NCI-H2227 (cell line): ENCODE results near the gene ALMS1.
"Not testable (repeated sequence)": the region's sequence is repeated elsewhere in the genome, so short reads cannot be mapped to it uniquely, and the experiment has no call there.

Experiments used
- DNase-seq: peaks from one replicate; lab custom pipeline; 2025; ENCODE audit not compliant: unreplicated experiment; lab: John Stamatoyannopoulos, UW

The ALMS1 gene

DNA sequence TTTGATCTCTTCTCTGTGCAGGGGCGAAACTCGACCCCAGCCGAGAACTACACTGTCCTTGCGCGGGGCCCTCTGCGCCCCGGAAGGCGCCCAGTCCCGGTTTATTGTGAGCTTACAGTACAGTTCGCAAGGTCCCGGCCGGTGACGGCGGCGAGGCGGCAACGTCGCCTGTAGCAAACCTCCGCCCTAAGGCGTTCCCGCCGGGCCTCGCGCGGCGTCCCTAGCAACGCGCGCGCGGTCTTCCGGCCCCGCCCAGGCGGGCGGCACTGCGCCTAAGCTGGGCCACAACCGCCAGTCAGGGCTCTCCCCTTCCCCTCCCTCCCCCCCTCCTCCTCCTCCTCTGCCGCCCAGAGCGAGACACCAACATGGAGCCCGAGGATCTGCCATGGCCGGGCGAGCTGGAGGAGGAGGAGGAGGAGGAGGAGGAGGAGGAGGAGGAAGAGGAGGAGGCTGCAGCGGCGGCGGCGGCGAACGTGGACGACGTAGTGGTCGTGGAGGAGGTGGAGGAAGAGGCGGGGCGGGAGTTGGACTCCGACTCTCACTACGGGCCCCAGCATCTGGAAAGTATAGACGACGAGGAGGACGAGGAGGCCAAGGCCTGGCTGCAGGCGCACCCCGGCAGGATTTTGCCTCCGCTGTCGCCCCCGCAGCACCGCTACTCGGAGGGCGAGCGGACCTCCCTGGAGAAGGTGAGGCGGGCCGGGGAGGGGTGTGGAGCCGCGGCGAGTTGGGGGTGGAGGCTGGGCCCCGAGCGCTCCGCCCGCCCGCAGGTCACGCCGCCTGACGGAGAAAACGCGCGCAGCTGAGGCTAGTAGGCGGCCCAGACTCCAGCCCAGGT is at the start of gene ALMS1:
TSS of gene ALMS1 (plus strand) at position 333 of the 838 bp plus-strand sequence. CDS start at position 366, 33 bp downstream.
- peak; percentile 96 for DNase-seq

- no peak for DNase-seq
Observed at GRCh38 chr2:73337828-73338227, 47.8 kb upstream of the ALMS1 start.

DNA sequence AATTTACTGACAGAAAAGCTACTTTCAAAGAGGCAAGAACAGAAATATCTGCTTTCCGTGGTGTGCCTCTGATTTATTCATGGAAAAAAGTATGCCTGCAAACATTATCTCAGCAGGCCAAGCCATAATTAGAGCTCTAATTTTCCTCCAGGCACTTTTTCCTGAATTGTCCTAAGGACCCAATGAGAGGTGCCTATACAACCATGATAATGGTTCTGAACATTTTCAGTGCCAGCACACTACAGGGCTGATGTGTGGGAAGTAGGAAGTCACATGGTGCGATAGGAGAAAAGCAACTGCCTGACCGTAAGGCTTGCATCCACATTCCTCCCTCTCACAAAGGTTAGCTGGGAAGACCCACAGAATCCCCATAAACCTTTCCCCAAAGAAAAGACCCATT is 46.4 kb upstream of the ALMS1 start:
- peak; percentile 76 for DNase-seq

- DNase-seq = no peak
Observed at GRCh38 chr2:73341039-73341438, 44.6 kb upstream of the ALMS1 start.

- DNase-seq = no peak
Observed at GRCh38 chr2:73343992-73344391, 41.6 kb upstream of the ALMS1 start.

DNA sequence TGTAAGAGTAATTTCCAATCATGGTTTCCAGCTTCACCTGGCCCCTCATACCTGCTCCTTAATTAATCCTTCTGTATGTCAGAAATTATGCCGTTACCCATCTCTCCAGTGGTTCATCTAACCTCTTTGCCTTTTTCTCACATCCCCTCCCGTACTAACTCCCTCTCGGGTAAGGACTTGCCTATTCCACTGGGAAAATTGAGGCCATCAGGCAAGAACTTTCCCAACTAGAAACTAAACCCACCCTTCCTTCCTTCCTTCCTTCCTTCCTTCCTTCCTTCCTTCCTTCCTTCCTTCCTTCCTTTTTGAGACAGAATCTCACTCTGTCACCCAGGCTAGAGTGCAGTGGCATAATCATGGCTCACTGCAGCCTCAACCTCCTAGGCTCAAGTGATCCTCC is 40.9 kb upstream of the ALMS1 start:
- not testable (repeated sequence) for DNase-seq

GRCh38 chr2:73350035-73350691 is 35.5 kb upstream of the ALMS1 start:
- no peak for DNase-seq

DNA sequence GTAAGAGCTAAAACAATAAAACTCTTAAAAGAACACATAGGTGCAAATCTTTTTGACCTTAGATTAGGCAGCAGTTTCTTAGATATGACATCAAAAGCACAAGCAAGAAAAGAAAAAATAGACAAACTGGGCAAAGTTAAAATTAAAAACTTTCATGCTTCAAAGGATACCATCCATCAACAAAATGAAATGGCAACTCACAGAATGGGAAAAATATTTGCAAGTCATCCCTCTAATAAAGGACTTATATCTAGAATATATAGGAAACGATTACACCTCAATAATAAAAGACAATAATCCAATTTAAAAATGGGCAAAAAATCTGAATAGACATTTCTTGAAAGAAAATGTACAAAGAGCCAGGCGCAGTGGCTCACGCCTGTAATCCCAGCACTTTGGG is 29.5 kb upstream of the ALMS1 start:
- DNase-seq = no peak

- peak; percentile 41 for DNase-seq
Observed at GRCh38 chr2:73359915-73360697, 25.5 kb upstream of the ALMS1 start.

DNA sequence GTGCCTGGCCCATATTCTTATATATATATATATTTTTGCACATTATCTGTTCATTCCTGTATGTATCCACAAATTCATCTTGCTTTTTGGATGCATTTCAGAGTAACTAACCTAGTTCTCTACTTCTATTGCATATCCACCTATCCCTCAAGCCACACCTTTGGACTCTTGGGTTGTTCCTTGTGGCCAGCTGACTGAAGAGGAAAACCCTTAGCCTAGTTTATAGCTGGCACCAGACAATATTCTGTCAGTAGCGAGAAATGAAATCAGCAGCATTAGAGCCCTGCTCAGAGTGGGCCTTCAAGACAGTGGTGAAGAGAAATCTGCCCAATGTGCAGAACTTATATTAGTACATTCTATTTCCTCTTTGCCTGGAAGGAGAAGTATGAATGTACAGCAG is 19.6 kb upstream of the ALMS1 start:
- no peak for DNase-seq

DNA sequence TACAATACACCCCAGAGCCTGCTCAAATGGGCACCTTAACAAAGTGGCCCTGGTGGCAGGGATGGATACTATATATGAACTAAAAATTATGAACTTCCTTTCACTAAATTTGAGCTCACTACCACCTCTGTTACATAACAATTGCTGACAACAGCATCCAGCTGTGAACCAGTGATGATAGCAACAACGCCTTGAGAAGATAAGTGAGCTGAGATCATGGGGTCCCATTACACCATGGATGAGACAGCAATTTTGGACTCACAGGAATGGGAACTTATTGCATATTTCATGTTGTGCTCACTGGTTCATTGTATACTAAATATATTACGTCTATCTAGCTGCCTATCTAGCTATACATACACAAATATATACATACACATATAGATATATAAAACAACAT is 16.9 kb upstream of the ALMS1 start:
- no peak for DNase-seq

DNA sequence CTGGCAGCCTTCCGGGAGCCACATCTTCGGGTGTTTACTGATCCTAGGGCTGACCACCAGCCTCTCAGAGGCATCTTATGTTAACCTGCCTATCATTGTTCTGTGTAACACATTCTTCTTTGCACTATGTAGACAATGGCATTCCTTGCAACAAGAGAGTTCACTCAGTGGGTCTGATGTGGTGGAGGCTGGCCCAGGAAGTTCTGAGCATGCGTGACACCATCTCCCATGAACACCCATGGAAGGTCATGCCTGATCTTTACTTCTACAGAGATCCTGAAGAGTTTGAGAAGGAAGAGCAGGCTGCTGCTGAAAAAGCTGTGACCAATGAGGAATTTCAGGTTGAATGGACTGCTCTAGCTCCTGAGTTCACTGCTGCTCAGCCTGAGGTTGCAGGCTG is 15.3 kb upstream of the ALMS1 start:
- no peak for DNase-seq

- no peak for DNase-seq
Observed at GRCh38 chr2:73373344-73373743, 12.3 kb upstream of the ALMS1 start.

GRCh38 chr2:73374269-73374668 is 11.4 kb upstream of the ALMS1 start:
- DNase-seq = no peak

DNA sequence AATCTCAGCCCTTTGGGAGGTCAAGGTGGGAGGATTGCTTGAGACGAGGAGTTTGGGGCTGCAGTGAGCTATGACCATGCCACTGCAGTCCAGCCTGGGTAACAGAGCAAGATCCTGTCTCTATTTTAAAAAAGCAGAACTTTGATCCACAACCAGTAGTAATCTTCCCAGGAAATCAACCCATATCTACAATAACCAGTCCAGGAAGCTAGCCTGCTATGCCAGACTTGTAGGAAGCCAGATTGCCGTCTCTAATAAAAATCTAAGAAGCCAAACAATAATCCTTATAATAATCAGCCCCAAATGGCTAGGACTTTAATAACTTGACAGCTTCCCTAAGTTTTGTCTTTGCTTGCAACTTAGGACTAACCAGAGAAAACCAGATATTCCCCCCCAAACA is 9.0 kb upstream of the ALMS1 start:
- DNase-seq = no peak

DNA sequence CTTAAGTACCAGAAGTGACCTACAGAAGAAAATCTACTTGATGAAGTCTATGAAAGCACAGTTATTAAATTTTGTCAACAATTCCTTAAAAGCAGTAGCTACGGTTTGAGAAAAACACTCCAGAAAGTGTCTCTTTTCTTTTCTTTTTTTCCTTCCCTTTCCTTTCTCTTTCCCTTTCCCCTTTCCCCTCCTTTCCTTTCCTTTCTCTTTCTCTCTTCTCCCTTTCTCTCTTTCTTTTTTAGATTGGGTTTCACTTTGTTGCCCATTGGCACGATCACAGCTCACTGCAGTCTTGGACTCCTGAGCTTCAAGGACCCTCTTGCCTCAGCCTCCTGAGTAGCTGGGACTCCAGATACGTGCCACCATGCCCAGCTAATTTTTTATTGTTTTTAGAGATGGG is 2.6 kb upstream of the ALMS1 start:
- no peak for DNase-seq

DNA sequence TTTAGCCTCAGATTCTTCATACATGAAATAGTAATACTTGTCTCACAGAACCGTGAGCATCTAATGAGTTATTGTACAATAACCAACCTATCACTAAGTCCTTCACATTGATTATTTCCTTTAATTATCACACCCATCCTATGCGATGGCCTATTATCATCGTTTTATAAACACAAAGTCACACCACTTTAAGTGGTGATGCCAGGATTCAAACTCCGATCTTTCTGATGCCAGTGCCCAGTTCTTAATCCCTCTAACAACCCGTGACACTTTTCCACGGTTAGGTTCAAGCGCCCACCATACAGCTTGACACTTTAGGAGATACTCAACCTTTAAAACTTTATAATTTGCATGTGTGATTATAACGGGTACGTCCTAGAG is 523 bp upstream of the ALMS1 start:
- peak; percentile 51 for DNase-seq

- DNase-seq = peak; percentile 81
Observed at GRCh38 chr2:73386342-73386868, 769 bp downstream of the ALMS1 start.

GRCh38 chr2:73386894-73387636 is 1.4 kb downstream of the ALMS1 start:
- DNase-seq = no peak

DNA sequence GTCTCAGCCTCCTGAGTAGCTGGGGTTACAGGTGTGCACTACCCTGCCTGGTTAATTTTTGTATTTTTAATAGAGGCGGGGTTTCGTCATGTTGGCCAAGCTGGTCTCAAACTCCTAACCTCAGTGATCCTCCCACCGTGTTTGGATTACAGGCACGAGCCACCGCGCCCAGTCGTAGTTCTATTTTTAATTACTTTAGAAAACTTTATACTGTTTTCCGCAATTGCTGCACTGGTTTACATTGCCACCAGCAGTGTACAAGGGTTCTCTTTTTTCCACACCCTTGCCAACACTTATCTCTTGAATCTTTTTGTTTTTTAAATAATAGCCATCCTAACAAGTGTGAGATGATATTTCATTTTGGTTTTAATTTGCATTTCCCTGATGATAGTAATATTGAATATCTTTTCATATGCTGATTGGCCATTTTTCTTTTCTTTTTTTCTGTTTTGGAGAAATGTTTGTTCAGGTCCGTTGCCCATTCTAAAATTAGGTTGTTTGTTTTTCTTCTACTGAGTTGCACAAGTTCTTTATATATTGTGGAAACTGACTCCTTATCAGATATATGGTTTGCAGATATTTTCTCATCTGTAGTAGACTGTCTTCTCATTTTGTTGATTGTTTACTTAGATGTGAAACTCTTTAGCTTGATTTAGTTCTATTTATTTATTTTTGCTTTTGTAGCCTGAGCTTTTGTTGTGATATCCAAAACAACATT is 16.9 kb downstream of the ALMS1 start:
- DNase-seq = no peak
